Measurements from ENCODE around the gene PWWP2A.
"Not testable (repeated sequence)": the region's sequence is repeated elsewhere in the genome, so short reads cannot be mapped to it uniquely, and the experiment has no call there.

The PWWP2A gene, protein sequence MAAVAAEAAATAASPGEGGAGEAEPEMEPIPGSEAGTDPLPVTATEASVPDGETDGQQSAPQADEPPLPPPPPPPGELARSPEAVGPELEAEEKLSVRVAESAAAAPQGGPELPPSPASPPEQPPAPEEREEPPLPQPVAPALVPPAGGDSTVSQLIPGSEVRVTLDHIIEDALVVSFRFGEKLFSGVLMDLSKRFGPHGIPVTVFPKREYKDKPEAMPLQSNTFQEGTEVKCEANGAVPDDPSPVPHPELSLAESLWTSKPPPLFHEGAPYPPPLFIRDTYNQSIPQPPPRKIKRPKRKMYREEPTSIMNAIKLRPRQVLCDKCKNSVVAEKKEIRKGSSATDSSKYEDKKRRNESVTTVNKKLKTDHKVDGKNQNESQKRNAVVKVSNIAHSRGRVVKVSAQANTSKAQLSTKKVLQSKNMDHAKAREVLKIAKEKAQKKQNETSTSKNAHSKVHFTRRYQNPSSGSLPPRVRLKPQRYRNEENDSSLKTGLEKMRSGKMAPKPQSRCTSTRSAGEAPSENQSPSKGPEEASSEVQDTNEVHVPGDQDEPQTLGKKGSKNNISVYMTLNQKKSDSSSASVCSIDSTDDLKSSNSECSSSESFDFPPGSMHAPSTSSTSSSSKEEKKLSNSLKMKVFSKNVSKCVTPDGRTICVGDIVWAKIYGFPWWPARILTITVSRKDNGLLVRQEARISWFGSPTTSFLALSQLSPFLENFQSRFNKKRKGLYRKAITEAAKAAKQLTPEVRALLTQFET

DNA sequence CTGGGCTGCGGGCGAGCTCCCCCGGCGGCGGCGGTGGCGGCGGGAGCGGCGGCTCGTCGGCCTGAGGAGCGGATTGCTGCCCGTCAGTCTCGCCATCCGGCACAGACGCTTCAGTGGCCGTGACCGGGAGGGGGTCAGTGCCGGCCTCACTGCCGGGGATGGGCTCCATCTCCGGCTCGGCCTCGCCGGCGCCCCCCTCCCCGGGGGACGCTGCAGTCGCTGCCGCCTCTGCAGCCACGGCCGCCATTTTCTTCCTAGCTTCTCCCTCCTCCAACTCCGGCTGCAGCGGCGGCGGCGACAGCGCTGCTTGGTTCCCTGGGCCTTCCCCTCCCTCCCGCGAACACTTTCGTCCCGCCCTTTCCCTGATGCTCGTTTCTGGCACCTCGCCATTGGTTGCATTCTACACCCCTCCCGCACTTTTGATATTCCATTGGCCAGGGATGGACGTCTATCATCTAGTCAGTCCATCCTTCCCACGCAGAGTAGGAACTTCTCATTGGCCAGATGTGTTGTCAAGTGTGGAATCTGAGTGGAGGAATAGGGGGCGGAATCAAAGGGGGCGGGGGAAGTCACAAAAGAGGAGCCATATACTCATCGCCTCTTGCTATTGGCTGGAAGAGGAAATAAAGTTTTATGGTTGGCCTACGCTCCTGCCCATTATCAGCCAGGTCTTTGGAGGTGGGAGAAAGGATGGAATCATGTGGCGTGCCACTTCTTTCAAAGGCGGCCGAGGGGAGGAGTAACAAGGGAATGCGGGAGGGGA is at the start of gene PWWP2A:
Gene PWWP2A (minus strand): TSS at position 309 of the 763 bp plus-strand sequence. CDS start 62 bp downstream, at position 247.
- Histone ChIP-seq H3K4me1 (ENCODE audit: control insufficient read depth, insufficient read depth, low read length) (no peaks in the 10 kb centered on the region), H3K27me3 (ENCODE audit: control insufficient read depth, insufficient read depth, low read length) (no peaks in the 10 kb centered on the region), H3K9me3 (ENCODE audit: control insufficient read depth, insufficient read depth, low read length) (no peaks in the 10 kb centered on the region), H3K36me3 (ENCODE audit: control insufficient read depth, insufficient read depth, low read length) (no peaks in the 10 kb centered on the region), H3K4me3 (ENCODE audit: low read length) (peak within 1 kb of the TSS; percentile 93), H3K27ac (ENCODE audit: low read length) (no peak within 1 kb of the TSS)
- WGBS (ENCODE audit: insufficient coverage, insufficient read length): no CpG with 5 or more reads among the region's 55 CpGs
- DNase-seq (ENCODE audit: low read depth, low spot score): peak; percentile 99

DNA sequence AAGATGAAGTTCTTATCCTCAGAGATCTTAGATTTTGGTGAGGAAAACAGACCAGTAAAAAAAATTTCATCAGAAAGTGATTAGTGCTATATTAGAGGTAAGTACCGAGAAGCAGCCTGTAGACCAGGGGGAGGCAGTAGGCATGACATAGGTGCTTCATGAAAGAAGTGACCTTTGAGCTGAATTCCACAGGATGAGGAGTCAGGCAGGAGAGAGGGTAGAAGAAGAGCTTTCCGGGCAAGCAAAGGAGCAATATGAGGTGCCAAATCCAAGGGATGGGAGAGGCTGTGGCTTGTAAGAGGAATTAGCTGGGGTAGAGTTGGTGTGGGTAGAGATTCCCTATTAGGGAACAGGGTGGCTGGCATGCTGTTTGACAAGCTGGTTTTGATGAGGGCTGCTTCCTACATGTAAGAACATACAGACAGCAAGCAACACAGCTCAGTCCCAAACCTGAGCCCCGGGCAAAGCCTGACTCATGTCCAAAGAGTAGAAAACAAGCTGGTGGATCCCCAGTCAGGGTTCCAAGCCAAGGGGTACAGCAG is 48.4 kb upstream of the PWWP2A start:
- Histone ChIP-seq H3K4me3 (ENCODE audit: low read length) (no peak overlapping the region), H3K27me3 (ENCODE audit: control insufficient read depth, insufficient read depth, low read length) (no peaks in the 10 kb centered on the region), H3K36me3 (ENCODE audit: control insufficient read depth, insufficient read depth, low read length) (no peaks in the 10 kb centered on the region), H3K9me3 (ENCODE audit: control insufficient read depth, insufficient read depth, low read length) (no peaks in the 10 kb centered on the region), H3K27ac (ENCODE audit: low read length) (peak overlapping the region; percentile 68), H3K4me1 (ENCODE audit: control insufficient read depth, insufficient read depth, low read length) (peaks cover 10% of the 10 kb centered on the region; the same call in 1 of the 2 replicates)
- no CpG with 5 or more reads among the region's 3 CpGs for WGBS (ENCODE audit: insufficient coverage, insufficient read length)
- DNase-seq (ENCODE audit: low read depth, low spot score): no peak

DNA sequence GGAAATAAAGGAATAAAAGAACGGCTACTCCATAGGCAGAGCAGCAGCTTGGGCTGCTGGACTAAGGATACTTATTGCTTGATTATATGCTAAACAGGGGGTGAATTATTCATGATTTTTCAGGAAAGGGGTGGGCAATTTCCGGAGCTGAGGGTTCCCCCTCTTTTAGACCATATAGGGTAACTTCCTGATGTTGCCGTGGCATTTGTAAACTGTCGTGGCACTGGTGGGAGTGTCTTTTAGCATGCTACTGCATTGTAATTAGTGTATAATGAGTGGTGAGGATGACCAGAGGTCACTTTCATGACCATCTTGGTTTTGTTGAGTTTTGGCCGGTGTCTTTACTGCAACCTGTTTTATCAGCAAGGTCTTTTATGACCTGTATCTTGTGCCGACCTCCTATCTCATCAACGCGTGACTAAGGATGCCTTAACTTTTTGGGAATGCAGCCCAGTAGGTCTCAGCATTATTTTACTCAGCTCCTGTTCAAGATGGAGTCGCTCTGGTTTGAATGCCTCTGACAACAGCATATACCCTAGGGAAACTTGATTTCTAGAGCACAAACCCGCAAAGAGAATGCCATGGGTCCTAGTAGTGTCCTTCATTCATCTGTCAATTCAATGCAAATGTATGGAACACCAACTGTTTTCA is 47.8 kb upstream of the PWWP2A start:
- DNase-seq (ENCODE audit: low read depth, low spot score): no peak
- no CpG with 5 or more reads among the region's 10 CpGs for WGBS (ENCODE audit: insufficient coverage, insufficient read length)
- Histone ChIP-seq H3K27me3 (ENCODE audit: control insufficient read depth, insufficient read depth, low read length) (no peaks in the 10 kb centered on the region), H3K27ac (ENCODE audit: low read length) (peak overlapping the region; percentile 78), H3K4me1 (ENCODE audit: control insufficient read depth, insufficient read depth, low read length) (peaks cover 10% of the 10 kb centered on the region; the same call in 1 of the 2 replicates), H3K36me3 (ENCODE audit: control insufficient read depth, insufficient read depth, low read length) (no peaks in the 10 kb centered on the region), H3K9me3 (ENCODE audit: control insufficient read depth, insufficient read depth, low read length) (no peaks in the 10 kb centered on the region), H3K4me3 (ENCODE audit: low read length) (no peak overlapping the region)

DNA sequence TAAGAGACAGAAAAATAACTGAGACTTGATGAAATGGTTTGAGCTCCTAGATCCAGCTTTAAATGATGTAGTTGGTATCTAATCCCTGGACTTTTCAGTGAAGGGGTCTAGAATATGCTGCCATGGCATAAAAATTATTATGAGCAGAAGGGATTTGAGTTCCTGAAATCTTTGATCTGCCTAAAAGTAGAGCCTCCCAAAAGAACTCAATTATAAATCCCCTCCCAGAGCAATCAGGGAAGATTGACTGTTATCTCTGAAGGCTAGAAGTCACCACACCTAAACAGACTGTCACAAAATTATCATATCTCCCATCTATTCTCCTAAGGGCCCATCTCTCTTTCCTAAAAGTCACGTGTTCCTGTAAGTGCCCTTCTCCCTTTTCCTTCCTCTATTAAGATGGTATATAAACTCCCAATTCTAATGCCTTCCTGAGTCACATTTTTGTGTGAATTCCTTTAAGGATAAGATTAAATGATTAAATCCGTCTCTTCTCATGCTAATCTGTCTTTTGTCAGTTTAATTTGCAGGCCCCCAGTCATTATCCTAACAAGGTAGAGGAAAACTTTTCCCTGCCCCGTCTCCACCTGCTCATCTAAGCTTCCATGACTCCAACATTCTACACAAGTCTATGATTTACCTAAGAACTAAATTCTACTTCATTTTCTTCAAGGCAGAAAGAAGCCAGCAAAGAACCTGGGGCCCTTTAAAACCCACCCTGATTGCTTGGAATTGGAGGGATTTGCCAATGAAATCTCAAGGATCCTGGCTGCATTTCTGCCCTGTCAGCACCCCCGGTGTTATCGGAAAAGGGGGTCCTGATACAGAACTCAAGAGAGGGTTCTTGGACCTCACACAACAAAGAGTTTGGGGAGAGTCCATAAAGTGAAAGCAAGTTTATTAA is 47.1 kb upstream of the PWWP2A start:
- Histone ChIP-seq H3K27me3 (ENCODE audit: control insufficient read depth, insufficient read depth, low read length) (no peaks in the 10 kb centered on the region), H3K36me3 (ENCODE audit: control insufficient read depth, insufficient read depth, low read length) (no peaks in the 10 kb centered on the region), H3K9me3 (ENCODE audit: control insufficient read depth, insufficient read depth, low read length) (no peaks in the 10 kb centered on the region), H3K27ac (ENCODE audit: low read length) (peak overlapping the region; percentile 78), H3K4me3 (ENCODE audit: low read length) (no peak overlapping the region), H3K4me1 (ENCODE audit: control insufficient read depth, insufficient read depth, low read length) (peaks cover 10% of the 10 kb centered on the region; the same call in 1 of the 2 replicates)
- DNase-seq (ENCODE audit: low read depth, low spot score): no peak
- WGBS (ENCODE audit: insufficient coverage, insufficient read length): no CpG with 5 or more reads among the region's 5 CpGs

DNA sequence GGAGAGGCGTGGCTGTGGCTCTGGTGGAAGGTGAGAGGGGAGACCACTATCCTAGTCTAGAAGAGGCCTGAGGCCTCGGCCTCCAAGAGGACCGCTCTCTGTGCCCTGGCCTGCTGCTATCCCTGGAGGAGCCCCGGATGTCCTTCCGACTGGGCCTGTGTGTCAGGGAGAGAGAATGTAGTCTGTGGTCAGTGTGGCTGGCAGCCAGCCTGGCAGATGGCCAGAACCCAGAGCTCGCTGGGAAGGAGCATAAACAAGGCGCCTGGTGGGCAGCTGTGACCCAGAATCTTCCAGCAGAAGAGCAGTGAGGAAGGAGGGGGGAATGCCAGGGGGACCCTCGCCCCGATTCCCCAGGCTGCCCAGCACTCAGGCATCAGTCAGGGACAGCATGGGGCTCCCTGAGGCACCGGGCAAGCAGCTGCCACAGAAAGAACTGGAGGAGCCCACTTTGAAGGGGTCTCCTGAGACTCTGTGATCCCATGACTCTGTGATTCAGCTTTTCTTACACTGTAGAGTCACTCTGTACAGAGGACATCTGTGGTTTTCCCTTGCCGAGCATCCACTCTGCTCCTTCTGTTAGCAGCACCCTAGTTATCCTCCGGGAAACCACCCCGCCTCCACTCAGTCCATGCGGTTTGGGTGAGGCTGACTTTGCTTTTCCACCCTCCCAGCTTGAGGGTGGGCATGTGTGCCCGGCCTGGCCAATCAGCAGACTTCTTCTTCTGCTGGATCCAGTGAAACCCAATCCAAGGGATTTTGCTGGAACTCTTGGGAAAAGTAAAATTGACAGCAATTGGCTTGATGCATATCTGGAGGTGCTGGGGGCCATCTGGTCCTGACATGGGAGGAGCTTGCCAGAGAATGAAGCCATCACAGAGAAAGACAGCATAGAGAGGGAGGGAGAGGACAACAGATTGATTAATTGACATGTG is 46.2 kb upstream of the PWWP2A start:
- H3K36me3 ChIP-seq (ENCODE audit: control insufficient read depth, insufficient read depth, low read length): no peaks in the 10 kb centered on the region
- peak; percentile 77 for DNase-seq (ENCODE audit: low read depth, low spot score)
- H3K4me3 ChIP-seq (ENCODE audit: low read length): no peak overlapping the region
- peaks cover 12% of the 10 kb centered on the region; the same call in 1 of the 2 replicates for H3K4me1 ChIP-seq (ENCODE audit: control insufficient read depth, insufficient read depth, low read length)
- peak overlapping the region; percentile 18 for H3K27ac ChIP-seq (ENCODE audit: low read length)
- no peaks in the 10 kb centered on the region for H3K27me3 ChIP-seq (ENCODE audit: control insufficient read depth, insufficient read depth, low read length)
- WGBS (ENCODE audit: insufficient coverage, insufficient read length): no CpG with 5 or more reads among the region's 15 CpGs
- H3K9me3 ChIP-seq (ENCODE audit: control insufficient read depth, insufficient read depth, low read length): no peaks in the 10 kb centered on the region

DNA sequence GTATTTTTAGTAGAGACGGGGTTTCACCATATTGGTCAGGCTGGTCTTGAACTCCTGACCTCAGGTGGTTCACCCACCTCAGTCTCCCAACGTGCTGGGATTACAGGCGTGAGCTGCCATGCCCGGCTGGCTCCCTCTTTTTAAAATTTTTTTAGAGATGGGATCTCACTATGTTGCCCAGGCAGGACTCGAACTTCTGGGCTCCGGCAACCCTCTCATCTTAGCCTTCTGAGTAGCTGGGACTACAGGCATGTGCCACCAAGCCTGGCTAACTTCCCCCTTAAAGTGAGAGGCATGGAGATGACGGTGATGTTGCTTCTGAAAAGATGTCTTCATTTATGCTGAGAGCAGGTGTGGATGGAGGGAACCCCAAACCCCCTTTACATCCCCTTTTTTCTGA is 43.7 kb upstream of the PWWP2A start:
- Histone ChIP-seq H3K9me3 (ENCODE audit: control insufficient read depth, insufficient read depth, low read length) (no peaks in the 10 kb centered on the region), H3K27ac (ENCODE audit: low read length) (no peak overlapping the region), H3K27me3 (ENCODE audit: control insufficient read depth, insufficient read depth, low read length) (no peaks in the 10 kb centered on the region), H3K36me3 (ENCODE audit: control insufficient read depth, insufficient read depth, low read length) (no peaks in the 10 kb centered on the region), H3K4me1 (ENCODE audit: control insufficient read depth, insufficient read depth, low read length) (peaks cover 13% of the 10 kb centered on the region; the same call in 1 of the 2 replicates), H3K4me3 (ENCODE audit: low read length) (no peak overlapping the region)
- WGBS (ENCODE audit: insufficient coverage, insufficient read length): no CpG with 5 or more reads among the region's 7 CpGs
- DNase-seq (ENCODE audit: low read depth, low spot score): no peak

DNA sequence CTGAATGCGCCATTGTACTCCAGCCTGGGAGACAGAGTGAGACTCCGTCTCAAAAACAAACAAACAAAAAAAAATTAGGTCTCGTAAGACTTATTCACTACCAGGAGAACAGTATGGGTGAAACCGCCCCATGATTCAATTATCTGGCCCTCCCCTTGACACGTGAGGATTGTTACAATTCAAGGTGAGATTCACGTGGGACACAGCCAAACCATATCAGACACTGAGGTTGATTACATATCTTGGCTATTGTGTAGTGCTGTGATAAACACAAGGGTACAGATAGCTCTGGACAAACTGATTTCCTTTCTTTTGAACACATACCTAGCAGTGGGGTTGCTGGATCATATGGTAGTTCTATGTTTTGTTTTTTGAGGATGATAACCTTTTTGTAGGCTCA is 42.4 kb upstream of the PWWP2A start:
- WGBS (ENCODE audit: insufficient coverage, insufficient read length): no CpG with 5 or more reads among the region's 6 CpGs
- Histone ChIP-seq H3K9me3 (ENCODE audit: control insufficient read depth, insufficient read depth, low read length) (no peaks in the 10 kb centered on the region), H3K36me3 (ENCODE audit: control insufficient read depth, insufficient read depth, low read length) (no peaks in the 10 kb centered on the region), H3K27ac (ENCODE audit: low read length) (no peak overlapping the region), H3K4me3 (ENCODE audit: low read length) (no peak overlapping the region), H3K27me3 (ENCODE audit: control insufficient read depth, insufficient read depth, low read length) (no peaks in the 10 kb centered on the region), H3K4me1 (ENCODE audit: control insufficient read depth, insufficient read depth, low read length) (peaks cover 9% of the 10 kb centered on the region; the same call in 1 of the 2 replicates)
- no peak for DNase-seq (ENCODE audit: low read depth, low spot score)

DNA sequence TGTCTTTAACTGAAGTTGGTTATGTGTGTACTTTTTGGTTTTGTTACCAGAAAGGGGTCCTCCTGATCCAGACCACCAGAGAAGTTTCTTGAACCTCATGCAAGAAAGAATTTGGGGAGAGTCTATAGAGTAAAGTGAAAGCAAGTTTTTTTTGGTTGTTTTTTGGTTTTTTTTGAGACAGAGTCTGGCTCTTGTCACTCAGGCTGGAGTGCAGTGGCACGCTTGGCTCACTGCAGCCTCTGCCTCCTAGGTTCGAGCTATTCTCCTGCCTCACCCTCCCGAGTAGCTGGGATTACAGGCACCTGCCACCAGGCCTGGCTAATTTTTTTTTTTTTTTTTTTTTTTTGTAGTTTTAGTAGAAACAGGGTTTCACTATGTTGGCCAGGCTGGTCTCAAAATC is 41.6 kb upstream of the PWWP2A start:
- no CpG with 5 or more reads among the region's 3 CpGs for WGBS (ENCODE audit: insufficient coverage, insufficient read length)
- H3K27ac ChIP-seq (ENCODE audit: low read length); H3K4me3 ChIP-seq (ENCODE audit: low read length); H3K9me3 ChIP-seq (ENCODE audit: control insufficient read depth, insufficient read depth, low read length); DNase-seq (ENCODE audit: low read depth, low spot score); H3K4me1 ChIP-seq (ENCODE audit: control insufficient read depth, insufficient read depth, low read length); H3K27me3 ChIP-seq (ENCODE audit: control insufficient read depth, insufficient read depth, low read length); H3K36me3 ChIP-seq (ENCODE audit: control insufficient read depth, insufficient read depth, low read length): not testable (repeated sequence)

All from iPS DF 6.9 (cell line).